ENCODE measurements around the gene NRG4. TPM values are rescaled to one million over a fixed set of nuclear protein-coding genes. Genes with fewer than 3 reads are reported as not detected.

Gene NRG4, protein sequence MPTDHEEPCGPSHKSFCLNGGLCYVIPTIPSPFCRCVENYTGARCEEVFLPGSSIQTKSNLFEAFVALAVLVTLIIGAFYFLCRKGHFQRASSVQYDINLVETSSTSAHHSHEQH
- total RNA-seq = 2.5 TPM

DNA sequence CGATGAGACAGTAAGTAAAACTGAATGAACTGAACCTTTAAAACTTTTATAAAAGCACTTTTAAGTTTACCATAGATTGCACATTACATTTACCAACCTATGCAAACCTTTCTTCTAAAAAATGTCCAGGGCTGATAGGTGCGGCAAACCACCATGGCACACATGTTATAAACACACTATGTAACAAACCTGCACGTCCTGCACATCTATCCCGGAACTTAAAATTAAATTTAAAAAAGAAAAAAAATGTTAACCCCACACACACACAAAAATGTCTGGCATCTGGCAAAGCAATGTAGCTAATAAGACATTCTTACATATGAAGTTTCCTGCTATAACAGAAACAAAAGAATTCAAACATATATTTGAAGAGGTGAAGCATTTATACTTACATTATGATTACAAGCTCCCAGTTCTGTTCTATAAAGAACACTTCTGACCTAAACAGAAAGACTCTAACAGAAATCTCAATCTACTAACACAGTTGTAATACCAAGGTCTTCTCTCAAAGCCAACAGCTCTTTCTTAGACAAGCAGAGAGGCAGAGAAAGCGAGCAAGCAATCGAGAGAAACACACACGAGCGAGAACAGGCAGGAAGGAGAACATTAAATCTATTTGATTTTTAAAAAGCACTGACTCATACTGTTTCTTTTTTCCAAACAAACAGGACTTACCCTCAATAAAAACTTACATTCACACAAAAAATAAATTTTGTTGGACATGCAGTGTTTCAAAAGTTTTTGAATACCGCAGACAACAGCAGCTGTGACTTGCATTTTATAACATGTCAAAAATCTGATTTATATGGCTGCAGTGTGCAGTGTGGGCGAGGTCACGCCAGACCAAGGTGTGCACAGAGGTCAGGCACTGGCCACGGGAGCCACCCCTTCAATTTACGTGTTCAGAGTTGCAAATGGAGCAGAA, at the start of gene NRG4:
Gene NRG4 (minus strand): TSS at position 798 of the 925 bp plus-strand sequence. CDS start 1,194 bp downstream, outside the sequence.

GRCh38 chr15:76059320-76060117, 47.3 kb upstream of the NRG4 start, which contains the start of gene TMEM266:
TSS of gene TMEM266 (plus strand) at chr15:76059985. CDS start at chr15:76134264, 74,279 bp downstream.

DNA sequence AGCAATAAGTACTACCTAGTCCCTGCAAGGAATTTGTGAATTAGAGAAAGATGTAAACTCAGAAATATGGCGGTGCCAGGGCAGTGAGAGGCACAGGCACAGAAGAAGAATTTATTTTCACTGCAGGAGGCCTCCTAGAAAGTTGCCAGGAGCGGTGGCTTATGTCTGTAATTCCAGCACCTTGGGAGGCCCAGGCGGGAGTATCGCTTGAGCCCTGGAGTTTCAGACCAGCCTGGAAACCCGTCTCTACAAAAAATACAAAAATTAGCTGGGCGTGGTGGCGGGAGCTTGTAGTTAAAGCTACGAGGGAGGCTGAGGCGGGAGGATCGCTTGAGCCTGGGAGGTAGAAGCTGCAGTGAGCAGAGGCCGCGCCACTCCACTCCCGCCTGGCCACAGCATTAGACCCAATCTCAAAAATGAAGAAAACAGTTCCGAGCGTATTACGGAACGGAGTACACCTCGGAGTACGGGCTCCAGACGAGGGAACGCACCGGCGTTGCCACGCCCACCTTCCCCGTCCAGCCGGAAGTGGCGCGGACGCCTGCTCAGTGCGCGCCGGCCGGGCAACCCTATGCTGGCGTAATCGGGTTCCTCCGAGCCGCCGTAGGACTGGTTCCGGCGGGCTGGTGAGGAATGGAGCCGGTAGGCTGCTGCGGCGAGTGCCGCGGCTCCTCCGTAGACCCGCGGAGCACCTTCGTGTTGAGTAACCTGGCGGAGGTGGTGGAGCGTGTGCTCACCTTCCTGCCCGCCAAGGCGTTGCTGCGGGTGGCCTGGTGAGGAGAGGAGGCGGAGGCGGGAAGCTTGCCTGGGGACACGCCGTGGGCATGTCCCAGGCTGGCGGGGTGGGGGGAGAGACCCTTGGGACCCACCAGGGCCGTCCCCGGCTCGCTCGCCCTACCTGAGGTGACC, 108.6 kb downstream of the NRG4 start, which contains the start of gene FBXO22:
Gene FBXO22 (plus strand): TSS at position 548 of the 909 bp plus-strand sequence. CDS start 86 bp downstream, at position 634.

Small RNA genes lying within 50 kb of the gene (small RNA-seq; reads per million reads assigned to genes)
- gene RN7SL510P (ENCODE audit: low replicate concordance) = not detected

Other genes starting within 250 kb of the NRG4 start
- 30.6 TPM for gene UBE2Q2, start 169.0 kb downstream of the NRG4 start, total RNA-seq
- 44.1 TPM for gene FBXO22, start 108.5 kb downstream of the NRG4 start, total RNA-seq
- 6.3 TPM for gene TMEM266, start 47.6 kb upstream of the NRG4 start, total RNA-seq